Stimulated activated CD4-positive, alpha-beta T cell treated with anti-CD3 and anti-CD28 coated beads, TNF-alpha, amount 100 ng/mL, for 1 hour (primary cell): ENCODE data around the gene FRMD4A.
"Not testable (repeated sequence)": the region's sequence is repeated elsewhere in the genome, so short reads cannot be mapped to it uniquely, and the experiment has no call there.

Experiments
- DNase-seq, 3 donors: peaks; one replicate each; pipeline ENCODE4 v3.0.0-alpha.2; 2020; ENCODE audit warnings: low read depth in 3 of 3, low spot score in 1 of 3

FRMD4A gene

GRCh38 chr10:13957856-13958255 is 372.9 kb downstream of the FRMD4A start:
- DNase-seq: no peak

- no peak for DNase-seq
Observed at GRCh38 chr10:13956826-13957225, 373.9 kb downstream of the FRMD4A start.

- DNase-seq: no peak
Observed at GRCh38 chr10:13955409-13956068, 375.2 kb downstream of the FRMD4A start.

- DNase-seq: not testable (repeated sequence)
Observed at GRCh38 chr10:13954195-13954594, 376.5 kb downstream of the FRMD4A start.

GRCh38 chr10:13953371-13953770 is 377.4 kb downstream of the FRMD4A start:
- no peak for DNase-seq

GRCh38 chr10:13950543-13950939 is 380.2 kb downstream of the FRMD4A start:
- DNase-seq: no peak

GRCh38 chr10:13949844-13950542 is 380.7 kb downstream of the FRMD4A start:
- no peak for DNase-seq

GRCh38 chr10:13946209-13946460 is 384.6 kb downstream of the FRMD4A start:
- no peak for DNase-seq

- DNase-seq: no peak
Observed at GRCh38 chr10:13945390-13946208, 385.1 kb downstream of the FRMD4A start.

GRCh38 chr10:13944823-13945222 is 385.9 kb downstream of the FRMD4A start:
- DNase-seq: no peak

- DNase-seq: no peak
Observed at GRCh38 chr10:13943735-13944398, 386.9 kb downstream of the FRMD4A start.

GRCh38 chr10:13942035-13942434 is 388.7 kb downstream of the FRMD4A start:
- no peak for DNase-seq

GRCh38 chr10:13939391-13939790 is 391.3 kb downstream of the FRMD4A start:
- DNase-seq: no peak

- no peak for DNase-seq
Observed at GRCh38 chr10:13938950-13939349, 391.8 kb downstream of the FRMD4A start.

- DNase-seq: no peak
Observed at GRCh38 chr10:13936826-13937225, 393.9 kb downstream of the FRMD4A start.

GRCh38 chr10:13930120-13930519 is 400.6 kb downstream of the FRMD4A start:
- DNase-seq: no peak

- DNase-seq: no peak
Observed at GRCh38 chr10:13928451-13928850, 402.3 kb downstream of the FRMD4A start.

GRCh38 chr10:13925971-13926780 is 404.5 kb downstream of the FRMD4A start:
- DNase-seq: no peak

GRCh38 chr10:13924040-13924725 is 406.5 kb downstream of the FRMD4A start:
- DNase-seq: no peak

- no peak for DNase-seq
Observed at GRCh38 chr10:13922586-13922985, 408.1 kb downstream of the FRMD4A start.
